8988T (cell line): ENCODE results near the gene PGM1.

Experiments used
- DNase-seq: peaks from one replicate; pipeline ENCODE4 v3.0.0; 2011

Gene PGM1

GRCh38 chr1:63635681-63636080, 42.5 kb downstream of the PGM1 start:
- no peak for DNase-seq

- DNase-seq, result no peak
Observed at GRCh38 chr1:63636192-63637105, 43.2 kb downstream of the PGM1 start.

- no peak for DNase-seq
Observed at GRCh38 chr1:63638471-63638870, 45.3 kb downstream of the PGM1 start.

GRCh38 chr1:63638875-63639274, 45.7 kb downstream of the PGM1 start:
- no peak for DNase-seq

- DNase-seq, result no peak
Observed at GRCh38 chr1:63640633-63641567, 47.7 kb downstream of the PGM1 start.

GRCh38 chr1:63641615-63642014, 48.4 kb downstream of the PGM1 start:
- DNase-seq, result no peak

- no peak for DNase-seq
Observed at GRCh38 chr1:63642901-63643300, 49.7 kb downstream of the PGM1 start.

GRCh38 chr1:63643517-63643916, 50.3 kb downstream of the PGM1 start:
- DNase-seq, result no peak

GRCh38 chr1:63643926-63644325, 50.7 kb downstream of the PGM1 start:
- DNase-seq, result no peak

- no peak for DNase-seq
Observed at GRCh38 chr1:63645317-63645716, 52.1 kb downstream of the PGM1 start.

GRCh38 chr1:63648689-63649088, 55.5 kb downstream of the PGM1 start:
- no peak for DNase-seq

- DNase-seq, result no peak
Observed at GRCh38 chr1:63651161-63651701, 58.0 kb downstream of the PGM1 start.

- DNase-seq, result no peak
Observed at GRCh38 chr1:63653976-63654375, 60.8 kb downstream of the PGM1 start.

GRCh38 chr1:63659448-63659847, 66.2 kb downstream of the PGM1 start:
- DNase-seq, result no peak

GRCh38 chr1:63662056-63662836, 69.0 kb downstream of the PGM1 start:
- DNase-seq, result no peak

- no peak for DNase-seq
Observed at GRCh38 chr1:63662841-63663240, 69.6 kb downstream of the PGM1 start.

- no peak for DNase-seq
Observed at GRCh38 chr1:63663301-63663700, 70.1 kb downstream of the PGM1 start.

- DNase-seq, result no peak
Observed at GRCh38 chr1:63663873-63664272, 70.7 kb downstream of the PGM1 start.

GRCh38 chr1:63664742-63665141, 71.5 kb downstream of the PGM1 start:
- no peak for DNase-seq

- no peak for DNase-seq
Observed at GRCh38 chr1:63665410-63665809, 72.2 kb downstream of the PGM1 start.

- DNase-seq, result no peak
Observed at GRCh38 chr1:63665824-63666223, 72.6 kb downstream of the PGM1 start.

GRCh38 chr1:63668298-63668697, 75.1 kb downstream of the PGM1 start:
- DNase-seq, result no peak
